ENCODE measurements around the gene NCR1.
"Not testable (repeated sequence)": the region's sequence is repeated elsewhere in the genome, so short reads cannot be mapped to it uniquely, and the experiment has no call there.

Gene NCR1

GRCh38 chr19:54902061-54902460 lies 3.9 kb upstream of the NCR1 start:
- DNase-seq (ENCODE audit: low read depth) = no peak
- H3K4me3 ChIP-seq (ENCODE audit: low read depth, low read length) = no peak overlapping the region
- TF ChIP-seq, protein P1, sequence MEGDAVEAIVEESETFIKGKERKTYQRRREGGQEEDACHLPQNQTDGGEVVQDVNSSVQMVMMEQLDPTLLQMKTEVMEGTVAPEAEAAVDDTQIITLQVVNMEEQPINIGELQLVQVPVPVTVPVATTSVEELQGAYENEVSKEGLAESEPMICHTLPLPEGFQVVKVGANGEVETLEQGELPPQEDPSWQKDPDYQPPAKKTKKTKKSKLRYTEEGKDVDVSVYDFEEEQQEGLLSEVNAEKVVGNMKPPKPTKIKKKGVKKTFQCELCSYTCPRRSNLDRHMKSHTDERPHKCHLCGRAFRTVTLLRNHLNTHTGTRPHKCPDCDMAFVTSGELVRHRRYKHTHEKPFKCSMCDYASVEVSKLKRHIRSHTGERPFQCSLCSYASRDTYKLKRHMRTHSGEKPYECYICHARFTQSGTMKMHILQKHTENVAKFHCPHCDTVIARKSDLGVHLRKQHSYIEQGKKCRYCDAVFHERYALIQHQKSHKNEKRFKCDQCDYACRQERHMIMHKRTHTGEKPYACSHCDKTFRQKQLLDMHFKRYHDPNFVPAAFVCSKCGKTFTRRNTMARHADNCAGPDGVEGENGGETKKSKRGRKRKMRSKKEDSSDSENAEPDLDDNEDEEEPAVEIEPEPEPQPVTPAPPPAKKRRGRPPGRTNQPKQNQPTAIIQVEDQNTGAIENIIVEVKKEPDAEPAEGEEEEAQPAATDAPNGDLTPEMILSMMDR (IDR thresholded peaks at IDR 0.05; ENCODE audit: low read depth, low read length, missing control alignments) = no peak

DNA sequence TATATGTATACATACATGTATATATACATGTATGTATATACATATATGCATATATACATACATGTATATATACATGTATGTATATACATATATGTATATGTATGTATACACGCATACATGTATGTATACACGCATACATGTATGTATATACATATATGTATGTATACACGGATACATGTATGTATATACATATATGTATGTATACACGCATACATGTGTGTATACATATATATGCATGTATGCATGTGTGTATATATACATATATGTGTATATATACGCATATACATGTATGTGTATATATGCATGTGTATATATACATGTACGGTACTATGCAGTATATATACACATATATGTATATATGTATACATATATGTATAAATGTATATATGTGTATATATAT lies 2.6 kb upstream of the NCR1 start:
- H3K4me3 ChIP-seq (ENCODE audit: low read depth, low read length) = no peak overlapping the region
- no peak for DNase-seq (ENCODE audit: low read depth)
- TF ChIP-seq, protein P1 (IDR thresholded peaks at IDR 0.05; ENCODE audit: low read depth, low read length, missing control alignments) = no peak

GRCh38 chr19:54904261-54904660 lies 1.7 kb upstream of the NCR1 start:
- not testable (repeated sequence) for DNase-seq (ENCODE audit: low read depth)

GRCh38 chr19:54905421-54905802 lies 536 bp upstream of the NCR1 start:
- no peak overlapping the region for H3K4me3 ChIP-seq (ENCODE audit: low read depth, low read length)
- DNase-seq (ENCODE audit: low read depth) = no peak
- TF ChIP-seq, protein P1 (IDR thresholded peaks at IDR 0.05; ENCODE audit: low read depth, low read length, missing control alignments) = no peak

More at GRCh38 chr19:54904261-54904660, 1.7 kb upstream of the NCR1 start:
- not testable (repeated sequence) for H3K4me3 ChIP-seq (ENCODE audit: low read depth, low read length)

DNA sequence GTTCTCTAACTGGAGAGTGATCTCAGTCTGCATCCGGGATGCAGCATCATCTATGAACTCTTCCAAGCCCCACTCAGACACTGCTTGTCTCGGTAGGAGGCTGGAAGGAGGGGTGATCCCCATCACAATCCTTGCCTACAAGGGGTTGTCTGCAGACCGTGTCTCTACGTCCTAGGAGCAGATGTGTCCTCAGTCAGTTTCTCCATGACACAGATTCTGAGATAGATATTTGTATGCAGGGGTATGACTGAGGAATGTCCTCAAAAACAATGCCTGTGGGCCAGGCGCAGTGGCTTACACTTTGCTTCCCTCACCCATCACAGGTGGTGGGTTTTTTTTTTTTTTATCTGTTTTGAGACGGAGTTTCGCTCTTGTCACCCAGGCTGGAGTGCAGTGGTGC lies 871 bp downstream of the NCR1 start:
- no peak overlapping the region for H3K4me3 ChIP-seq (ENCODE audit: low read depth, low read length)
- no peak for DNase-seq (ENCODE audit: low read depth)
- TF ChIP-seq, protein P1 (IDR thresholded peaks at IDR 0.05; ENCODE audit: low read depth, low read length, missing control alignments) = no peak

DNA sequence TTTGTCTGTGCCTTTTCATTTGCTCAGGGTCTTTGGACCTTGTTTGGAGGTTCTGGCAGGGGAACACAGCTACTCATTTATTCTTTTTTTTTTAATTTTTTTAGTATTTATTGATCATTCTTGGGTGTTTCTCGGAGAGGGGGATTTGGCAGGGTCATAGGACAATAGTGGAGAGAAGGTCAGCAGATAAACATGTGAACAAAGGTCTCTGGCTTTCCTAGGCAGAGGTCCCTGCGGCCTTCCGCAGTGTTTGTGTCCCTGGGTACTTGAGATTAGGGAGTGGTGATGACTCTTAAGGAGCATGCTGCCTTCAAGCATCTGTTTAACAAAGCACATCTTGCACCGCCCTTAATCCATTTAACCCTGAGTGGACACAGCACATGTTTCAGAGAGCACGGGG lies 2.0 kb downstream of the NCR1 start:
- H3K4me3 ChIP-seq (ENCODE audit: low read depth, low read length); DNase-seq (ENCODE audit: low read depth): not testable (repeated sequence)

DNA sequence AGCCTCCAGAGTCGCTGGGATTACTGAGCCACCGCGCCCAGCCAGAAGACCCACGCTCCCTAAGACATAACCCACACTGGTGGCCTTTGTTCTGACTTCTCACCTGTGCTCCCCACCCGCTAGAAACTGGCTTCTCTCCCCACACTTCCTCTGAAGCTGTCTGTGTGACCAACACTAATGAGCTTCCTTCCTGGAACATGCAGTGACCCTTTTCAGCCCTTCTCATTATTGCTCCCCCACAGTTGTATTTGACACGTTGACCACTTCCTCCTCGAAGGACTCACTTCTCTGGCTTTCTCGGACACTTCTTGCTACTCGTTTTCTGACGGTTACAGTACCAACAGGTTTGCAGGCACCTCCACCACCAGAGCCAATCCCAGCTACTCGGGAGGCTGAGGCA lies 10.9 kb downstream of the NCR1 start:
- DNase-seq (ENCODE audit: low read depth) = no peak
- TF ChIP-seq, protein P1 (IDR thresholded peaks at IDR 0.05; ENCODE audit: low read depth, low read length, missing control alignments) = no peak
- H3K4me3 ChIP-seq (ENCODE audit: low read depth, low read length) = no peak overlapping the region

DNA sequence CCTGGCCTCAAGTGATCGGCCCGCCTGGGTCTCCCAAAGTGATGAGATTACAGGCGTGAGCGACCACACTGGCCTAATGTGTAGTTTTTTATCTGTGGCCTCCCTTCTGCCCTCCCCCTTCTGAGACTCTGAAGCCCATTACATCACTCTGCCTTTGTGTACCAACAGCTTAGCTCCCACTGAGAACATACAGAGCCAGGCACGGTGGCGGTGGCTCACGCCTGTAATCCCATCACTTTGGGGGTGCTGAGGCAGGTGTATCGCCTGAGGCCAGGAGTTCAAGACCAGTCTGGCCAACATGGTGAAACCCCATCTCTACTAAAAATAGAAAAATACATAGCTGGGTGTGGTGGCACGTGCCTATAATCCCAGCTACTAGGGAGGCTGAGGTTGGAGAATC lies 12.6 kb downstream of the NCR1 start:
- no peak overlapping the region for H3K4me3 ChIP-seq (ENCODE audit: low read depth, low read length)
- no peak for DNase-seq (ENCODE audit: low read depth)
- TF ChIP-seq, protein P1 (IDR thresholded peaks at IDR 0.05; ENCODE audit: low read depth, low read length, missing control alignments) = no peak

All from GM12864 (cell line).